ENCODE measurements around the gene R3HCC1L. TPM values are rescaled to one million over a fixed set of nuclear protein-coding genes. Genes with fewer than 3 reads are reported as not detected.
A peak's percentile ranks its signal among the peaks of the same experiment; 100 is the strongest.

Gene R3HCC1L
- total and polyA plus RNA-seq, 10 of the 15 experiments (the other 5 are each of a cell fraction or from before 2014, with no cell fraction given), result 11.3 to 20.3 (median 15.3) TPM

GRCh38 chr10:98242823-98243222 is 108.4 kb downstream of the R3HCC1L start (continued):
- TF ChIP-seq NKRF (conservative IDR thresholded peaks at IDR 0.05) (no peak), ZZZ3 (IDR thresholded peaks at IDR 0.05; ENCODE audit: control insufficient read depth, insufficient read length, low read depth) (no peak), GABPA (IDR thresholded peaks at IDR 0.05; ENCODE audit: low read depth) (no peak), RAD51 (IDR thresholded peaks at IDR 0.05) (no peak)

- Histone ChIP-seq H2AFZ (ENCODE audit: control insufficient read depth, low read depth, low read length) (no peak overlapping the region), H3K27me3 (replicated peaks in 1 of 2; ENCODE audit: control insufficient read depth in 2 of 2, insufficient read depth in 2 of 2, low read length in 1 of 2) (no peaks in the 10 kb centered on the region), H3K4me3 (no peak overlapping the region), H3K4me1 (ENCODE audit: control insufficient read depth, insufficient read depth, low read length) (no peaks in the 10 kb centered on the region), H3K9me3 (replicated peaks; ENCODE audit: control insufficient read depth, insufficient read depth, low read length) (no peaks in the 10 kb centered on the region), H3K9ac (ENCODE audit: control insufficient read depth, insufficient read depth, low read length) (no peak overlapping the region), H4K20me1 (ENCODE audit: control insufficient read depth, insufficient read depth) (no peaks in the 10 kb centered on the region), H3K36me3 (ENCODE audit: control insufficient read depth in 2 of 2, insufficient read depth in 2 of 2, low read length in 1 of 2) (peaks cover 2 to 30% of the 10 kb centered on the region in 2 experiments), H3K79me2 (ENCODE audit: control insufficient read depth, insufficient read depth, low read length) (no peaks in the 10 kb centered on the region), H3K27ac (ENCODE audit: control insufficient read depth, insufficient read depth) (no peak overlapping the region), H3K4me2 (ENCODE audit: control insufficient read depth, insufficient read depth) (no peak overlapping the region)
- ATAC-seq (no peak), DNase-seq (ENCODE audit: low read depth, low spot score) (no peak), FAIRE-seq (no peak)
- POLR2A ChIA-PET, result no interaction called here
- in situ Hi-C loops (cut with MboI), result no loop called here
- SMC1A ChIA-PET (ENCODE audit: uncharacterized antibody, unreplicated experiment), result no interaction called here
- intact Hi-C loops (cut with micrococcal nuclease; ENCODE audit: unreplicated experiment), result no loop called here
- RAD21 ChIA-PET (ENCODE audit: unreplicated experiment), result no interaction called here
- 95% methylated on average over 5 of the region's 5 CpGs for WGBS (ENCODE audit: insufficient coverage, insufficient replicate concordance, low lambda C conversion rate, missing lambda C conversion rate)
- TSS peak; percentile 39 for BruUV-seq (replicated peaks)
- CTCF ChIA-PET, result interaction anchor here (1.1 kb wide), 1 partner anchor 215 kb away, joined by 3 read pairs; no protein-coding TSS in a partner anchor
- TF ChIP-seq, protein P1, sequence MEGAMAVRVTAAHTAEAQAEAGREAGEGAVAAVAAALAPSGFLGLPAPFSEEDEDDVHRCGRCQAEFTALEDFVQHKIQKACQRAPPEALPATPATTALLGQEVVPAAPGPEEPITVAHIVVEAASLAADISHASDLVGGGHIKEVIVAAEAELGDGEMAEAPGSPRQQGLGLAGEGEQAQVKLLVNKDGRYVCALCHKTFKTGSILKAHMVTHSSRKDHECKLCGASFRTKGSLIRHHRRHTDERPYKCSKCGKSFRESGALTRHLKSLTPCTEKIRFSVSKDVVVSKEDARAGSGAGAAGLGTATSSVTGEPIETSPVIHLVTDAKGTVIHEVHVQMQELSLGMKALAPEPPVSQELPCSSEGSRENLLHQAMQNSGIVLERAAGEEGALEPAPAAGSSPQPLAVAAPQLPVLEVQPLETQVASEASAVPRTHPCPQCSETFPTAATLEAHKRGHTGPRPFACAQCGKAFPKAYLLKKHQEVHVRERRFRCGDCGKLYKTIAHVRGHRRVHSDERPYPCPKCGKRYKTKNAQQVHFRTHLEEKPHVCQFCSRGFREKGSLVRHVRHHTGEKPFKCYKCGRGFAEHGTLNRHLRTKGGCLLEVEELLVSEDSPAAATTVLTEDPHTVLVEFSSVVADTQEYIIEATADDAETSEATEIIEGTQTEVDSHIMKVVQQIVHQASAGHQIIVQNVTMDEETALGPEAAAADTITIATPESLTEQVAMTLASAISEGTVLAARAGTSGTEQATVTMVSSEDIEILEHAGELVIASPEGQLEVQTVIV (IDR thresholded peaks at IDR 0.05; ENCODE audit: borderline replicate concordance, partially characterized antibody), result no peak
- TF ChIP-seq, protein P2, sequence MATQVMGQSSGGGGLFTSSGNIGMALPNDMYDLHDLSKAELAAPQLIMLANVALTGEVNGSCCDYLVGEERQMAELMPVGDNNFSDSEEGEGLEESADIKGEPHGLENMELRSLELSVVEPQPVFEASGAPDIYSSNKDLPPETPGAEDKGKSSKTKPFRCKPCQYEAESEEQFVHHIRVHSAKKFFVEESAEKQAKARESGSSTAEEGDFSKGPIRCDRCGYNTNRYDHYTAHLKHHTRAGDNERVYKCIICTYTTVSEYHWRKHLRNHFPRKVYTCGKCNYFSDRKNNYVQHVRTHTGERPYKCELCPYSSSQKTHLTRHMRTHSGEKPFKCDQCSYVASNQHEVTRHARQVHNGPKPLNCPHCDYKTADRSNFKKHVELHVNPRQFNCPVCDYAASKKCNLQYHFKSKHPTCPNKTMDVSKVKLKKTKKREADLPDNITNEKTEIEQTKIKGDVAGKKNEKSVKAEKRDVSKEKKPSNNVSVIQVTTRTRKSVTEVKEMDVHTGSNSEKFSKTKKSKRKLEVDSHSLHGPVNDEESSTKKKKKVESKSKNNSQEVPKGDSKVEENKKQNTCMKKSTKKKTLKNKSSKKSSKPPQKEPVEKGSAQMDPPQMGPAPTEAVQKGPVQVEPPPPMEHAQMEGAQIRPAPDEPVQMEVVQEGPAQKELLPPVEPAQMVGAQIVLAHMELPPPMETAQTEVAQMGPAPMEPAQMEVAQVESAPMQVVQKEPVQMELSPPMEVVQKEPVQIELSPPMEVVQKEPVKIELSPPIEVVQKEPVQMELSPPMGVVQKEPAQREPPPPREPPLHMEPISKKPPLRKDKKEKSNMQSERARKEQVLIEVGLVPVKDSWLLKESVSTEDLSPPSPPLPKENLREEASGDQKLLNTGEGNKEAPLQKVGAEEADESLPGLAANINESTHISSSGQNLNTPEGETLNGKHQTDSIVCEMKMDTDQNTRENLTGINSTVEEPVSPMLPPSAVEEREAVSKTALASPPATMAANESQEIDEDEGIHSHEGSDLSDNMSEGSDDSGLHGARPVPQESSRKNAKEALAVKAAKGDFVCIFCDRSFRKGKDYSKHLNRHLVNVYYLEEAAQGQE (IDR thresholded peaks at IDR 0.05; ENCODE audit: low read depth, low read length), result no peak
- no peak for TF ChIP-seq SMAD5 (IDR thresholded peaks at IDR 0.05; ENCODE audit: low read depth)
- TF ChIP-seq RB1 (IDR thresholded peaks at IDR 0.05; ENCODE audit: borderline replicate concordance), result no peak
- TF ChIP-seq, protein P3, sequence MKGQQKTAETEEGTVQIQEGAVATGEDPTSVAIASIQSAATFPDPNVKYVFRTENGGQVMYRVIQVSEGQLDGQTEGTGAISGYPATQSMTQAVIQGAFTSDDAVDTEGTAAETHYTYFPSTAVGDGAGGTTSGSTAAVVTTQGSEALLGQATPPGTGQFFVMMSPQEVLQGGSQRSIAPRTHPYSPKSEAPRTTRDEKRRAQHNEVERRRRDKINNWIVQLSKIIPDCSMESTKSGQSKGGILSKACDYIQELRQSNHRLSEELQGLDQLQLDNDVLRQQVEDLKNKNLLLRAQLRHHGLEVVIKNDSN (IDR thresholded peaks at IDR 0.05; ENCODE audit: borderline replicate concordance, extremely low read length, insufficient read depth, low read depth, low read length), result no peak
- no peak for TF ChIP-seq NFYA (IDR thresholded peaks at IDR 0.05; ENCODE audit: borderline replicate concordance, low read depth, low read length)
- TF ChIP-seq EGR1 (IDR thresholded peaks at IDR 0.05; ENCODE audit: borderline replicate concordance in 1 of 2, low read depth in 2 of 2, low read length in 2 of 2), result no peak
- TF ChIP-seq SREBF1 (IDR thresholded peaks at IDR 0.05; ENCODE audit: low read length), result no peak
Observed at GRCh38 chr10:98244141-98244540, 109.7 kb downstream of the R3HCC1L start.
